Left renal pelvis (tissue), 4 donors: ENCODE measurements around the gene ADAP1. TPM values are rescaled to one million over a fixed set of nuclear protein-coding genes. Genes with fewer than 3 reads are reported as not detected.
"Not testable (repeated sequence)": the region's sequence is repeated elsewhere in the genome, so short reads cannot be mapped to it uniquely, and the experiment has no call there.

Experiments used
- DNase-seq, 4 donors: peaks; one replicate each; pipeline ENCODE4 v3.0.0-alpha.2; 2013; ENCODE audit warnings: low read depth in 4 of 4, low spot score in 3 of 4
- polyA plus RNA-seq, 4 donors: library from polyadenylated mRNA; unstranded; fragments of 120-200 nt; gene quantifications; one replicate each; pipeline ENCODE4 v1.2.1, GENCODE V29; 2013; ENCODE audit not compliant: insufficient read length in 4 of 4

ADAP1 gene, protein sequence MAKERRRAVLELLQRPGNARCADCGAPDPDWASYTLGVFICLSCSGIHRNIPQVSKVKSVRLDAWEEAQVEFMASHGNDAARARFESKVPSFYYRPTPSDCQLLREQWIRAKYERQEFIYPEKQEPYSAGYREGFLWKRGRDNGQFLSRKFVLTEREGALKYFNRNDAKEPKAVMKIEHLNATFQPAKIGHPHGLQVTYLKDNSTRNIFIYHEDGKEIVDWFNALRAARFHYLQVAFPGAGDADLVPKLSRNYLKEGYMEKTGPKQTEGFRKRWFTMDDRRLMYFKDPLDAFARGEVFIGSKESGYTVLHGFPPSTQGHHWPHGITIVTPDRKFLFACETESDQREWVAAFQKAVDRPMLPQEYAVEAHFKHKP
- polyA plus RNA-seq: 10 to 100 TPM in 3 of 4 donors, 1 to 10 TPM in 1; 3.1 to 16.2 (median 15.0) TPM

DNA sequence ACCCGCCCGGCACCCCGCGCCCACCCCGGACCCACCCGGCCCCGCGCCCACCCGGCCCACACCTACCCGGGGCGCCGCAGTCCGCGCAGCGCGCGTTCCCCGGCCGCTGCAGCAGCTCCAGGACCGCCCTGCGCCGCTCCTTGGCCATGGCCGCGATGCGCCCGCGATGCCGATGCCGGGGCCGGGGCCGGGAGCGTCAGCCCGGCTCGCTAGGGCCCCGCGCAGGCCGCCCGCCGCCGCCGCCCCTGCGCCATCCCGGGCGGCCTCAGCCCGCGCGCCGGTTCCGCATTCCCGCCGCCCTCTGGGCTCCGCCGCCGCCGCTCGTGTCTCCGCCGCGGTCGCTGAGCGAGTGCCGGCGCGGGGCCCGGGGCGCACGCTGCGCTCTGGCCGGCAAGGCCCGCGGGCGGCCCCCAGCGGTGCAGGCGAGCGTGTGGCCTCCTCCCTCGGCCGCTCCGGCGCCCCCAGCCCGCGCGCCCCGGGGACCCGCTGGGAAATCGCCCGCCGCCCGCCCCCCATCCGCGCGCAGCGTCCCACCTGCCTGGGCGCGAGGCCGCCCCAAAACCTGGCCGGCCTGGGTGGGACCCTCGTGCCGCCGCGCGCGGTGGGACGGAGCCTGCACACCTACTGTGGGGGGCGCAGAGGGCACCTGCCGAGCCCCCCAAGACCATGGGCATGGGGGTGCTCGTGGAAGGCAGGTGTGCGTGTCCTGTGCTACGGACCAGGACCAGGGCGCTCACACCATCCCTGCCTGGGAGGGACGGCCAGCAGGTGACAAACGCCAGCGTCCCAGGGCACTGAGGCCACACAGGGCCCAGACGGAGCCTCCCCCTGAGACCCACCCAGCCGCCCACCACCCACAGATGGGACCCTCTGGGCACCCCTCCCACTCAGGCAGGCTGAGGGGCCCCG, at the start of gene ADAP1:
Gene ADAP1, minus strand, starts transcription at position 351 of the 909 bp plus-strand sequence. Its CDS starts 203 bp downstream, at position 148.
- no peak for DNase-seq

DNA sequence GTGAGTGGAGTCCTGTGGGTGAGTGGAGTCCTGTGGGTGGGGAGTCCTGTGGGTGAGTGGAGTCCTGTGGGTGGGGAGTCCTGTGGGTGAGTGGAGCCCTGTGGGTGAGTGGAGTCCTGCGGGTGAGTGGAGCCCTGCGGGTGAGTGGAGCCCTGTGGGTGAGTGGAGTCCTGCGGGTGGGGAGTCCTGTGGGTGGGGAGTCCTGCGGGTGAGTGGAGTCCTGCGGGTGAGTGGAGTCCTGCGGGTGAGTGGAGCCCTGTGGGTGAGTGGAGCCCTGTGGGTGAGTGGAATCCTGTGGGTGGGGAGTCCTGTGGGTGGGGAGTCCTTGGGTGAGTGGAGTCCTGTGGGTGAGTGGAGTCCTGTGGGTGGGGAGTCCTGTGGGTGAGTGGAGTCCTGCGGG, 48.0 kb upstream of the ADAP1 start:
- not testable (repeated sequence) for DNase-seq

DNA sequence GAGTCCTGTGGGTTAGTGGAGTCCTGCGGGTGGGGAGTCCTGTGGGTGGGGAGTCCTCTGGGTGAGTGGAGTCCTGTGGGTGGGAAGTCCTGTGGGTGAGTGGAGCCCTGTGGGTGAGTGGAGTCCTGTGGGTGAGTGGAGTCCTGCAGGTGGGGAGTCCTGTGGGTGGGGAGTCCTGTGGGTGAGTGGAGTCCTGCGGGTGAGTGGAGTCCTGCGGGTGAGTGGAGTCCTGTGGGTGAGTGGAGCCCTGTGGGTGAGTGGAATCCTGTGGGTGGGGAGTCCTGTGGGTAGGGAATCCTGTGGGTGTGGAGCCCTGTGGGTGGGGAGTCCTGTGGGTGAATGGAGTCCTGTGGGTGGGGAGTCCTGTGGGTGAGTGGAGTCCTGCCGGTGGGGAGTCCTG, 47.5 kb upstream of the ADAP1 start:
- not testable (repeated sequence) for DNase-seq

DNA sequence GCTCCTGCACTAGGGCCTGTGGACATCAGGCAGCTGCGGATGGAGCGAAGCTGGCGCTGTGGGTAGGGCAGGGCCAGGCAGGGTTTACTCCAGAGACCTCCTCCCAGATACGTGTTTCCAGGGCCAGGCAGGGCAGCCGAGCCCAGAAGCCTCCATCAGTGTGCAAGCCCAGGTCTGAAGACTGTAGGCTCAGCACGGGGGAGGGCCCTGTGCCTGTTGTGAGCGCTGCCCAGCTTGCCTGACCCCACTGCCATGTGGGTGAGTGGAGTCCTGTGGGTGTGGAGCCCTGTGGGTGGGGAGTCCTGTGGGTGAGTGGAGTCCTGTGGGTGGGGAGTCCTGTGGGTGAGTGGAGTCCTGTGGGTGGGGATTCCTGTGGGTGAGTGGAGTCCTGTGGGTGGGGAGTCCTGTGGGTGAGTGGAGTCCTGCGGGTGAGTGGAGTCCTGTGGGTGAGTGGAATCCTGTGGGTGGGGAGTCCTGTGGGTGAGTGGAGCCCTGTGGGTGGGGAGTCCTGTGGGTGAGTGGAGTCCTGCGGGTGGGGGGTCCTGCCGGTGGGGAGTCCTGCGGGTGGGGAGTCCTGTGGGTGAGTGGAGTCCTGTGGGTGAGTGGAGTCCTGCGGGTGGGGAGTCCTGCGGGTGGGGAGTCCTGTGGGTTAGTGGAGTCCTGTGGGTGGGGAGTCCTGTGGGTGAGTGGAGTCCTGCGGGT, 46.7 kb upstream of the ADAP1 start:
- DNase-seq: not testable (repeated sequence)

DNA sequence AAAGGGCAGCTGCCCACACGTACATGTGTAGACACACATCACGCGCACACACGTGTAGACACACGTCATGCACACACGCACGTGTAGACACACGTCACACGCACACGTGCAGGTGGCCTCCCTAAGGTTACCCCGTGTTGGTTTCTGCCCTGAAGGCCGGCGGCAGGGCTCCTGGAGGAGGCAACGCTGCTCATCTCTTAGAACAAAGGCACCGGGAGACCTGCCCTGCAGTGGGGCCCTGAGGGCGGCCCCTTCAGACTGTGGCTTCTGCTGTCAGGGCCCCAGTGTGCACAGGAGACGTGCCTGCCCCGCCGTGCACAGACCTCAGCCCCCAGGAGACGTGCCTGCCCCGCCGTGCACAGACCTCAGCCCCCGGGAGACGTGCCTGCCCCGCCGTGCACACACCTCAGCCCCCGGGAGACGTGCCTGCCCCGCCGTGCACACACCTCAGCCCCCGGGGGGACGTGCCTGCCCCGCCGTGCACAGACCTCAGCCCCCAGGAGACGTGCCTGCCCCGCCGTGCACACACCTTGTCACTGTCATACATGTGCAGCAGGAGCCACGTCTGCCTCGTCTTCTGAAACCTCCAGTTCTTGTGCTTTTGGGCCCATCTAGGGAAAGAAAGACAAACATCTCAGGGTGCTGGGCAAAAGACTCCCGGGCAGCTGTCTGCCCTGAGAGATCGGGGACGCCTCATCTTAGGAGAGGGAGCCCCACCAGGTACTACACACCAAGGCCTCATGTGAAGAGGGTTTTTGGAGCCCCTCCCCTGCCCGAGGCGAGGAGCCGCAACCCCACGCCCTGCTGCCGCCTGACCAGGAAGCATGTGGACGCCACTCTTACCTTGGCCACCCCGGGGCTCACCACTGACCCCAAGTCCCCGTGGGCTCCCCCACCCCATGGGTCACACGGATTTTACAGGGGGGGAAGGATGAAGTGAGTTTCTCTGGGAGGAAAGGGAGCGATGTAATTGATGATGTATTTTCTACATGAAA, 45.8 kb upstream of the ADAP1 start:
- DNase-seq: no peak

DNA sequence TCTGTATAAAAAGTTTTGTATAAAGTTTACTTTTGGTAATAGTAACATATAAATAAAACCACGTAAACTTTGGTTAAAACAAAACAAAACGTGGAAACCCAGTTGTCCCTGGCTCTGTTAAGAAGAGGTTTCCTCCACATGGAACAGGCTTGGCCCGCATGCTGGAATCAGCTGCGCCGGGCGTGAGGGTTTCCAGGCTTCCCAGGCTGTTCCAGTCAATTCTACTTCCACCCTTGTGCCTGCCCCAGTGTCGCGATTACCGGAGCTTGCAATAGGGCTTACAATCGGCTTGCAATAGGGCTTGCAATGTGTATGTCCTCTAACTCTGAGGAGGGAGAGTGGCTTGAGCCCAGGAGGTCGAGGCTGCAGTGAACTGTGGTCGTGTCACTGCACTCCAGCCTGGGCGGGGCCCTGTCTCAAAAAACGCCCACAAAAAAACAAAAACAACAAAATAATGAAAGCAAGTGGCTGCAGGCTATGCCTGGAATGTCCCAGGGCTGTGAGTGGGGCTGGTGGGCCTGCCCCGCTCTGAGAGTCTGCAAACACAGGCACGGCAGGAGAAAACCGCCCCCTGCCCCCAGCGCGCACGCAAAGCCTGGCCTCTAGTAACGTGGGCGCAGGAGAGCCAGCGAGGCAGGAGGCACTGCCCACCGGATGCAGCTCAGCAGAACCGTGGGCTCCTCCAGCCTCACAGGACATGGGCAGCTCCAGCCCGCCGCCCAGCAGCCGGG, 44.8 kb upstream of the ADAP1 start:
- DNase-seq: no peak

DNA sequence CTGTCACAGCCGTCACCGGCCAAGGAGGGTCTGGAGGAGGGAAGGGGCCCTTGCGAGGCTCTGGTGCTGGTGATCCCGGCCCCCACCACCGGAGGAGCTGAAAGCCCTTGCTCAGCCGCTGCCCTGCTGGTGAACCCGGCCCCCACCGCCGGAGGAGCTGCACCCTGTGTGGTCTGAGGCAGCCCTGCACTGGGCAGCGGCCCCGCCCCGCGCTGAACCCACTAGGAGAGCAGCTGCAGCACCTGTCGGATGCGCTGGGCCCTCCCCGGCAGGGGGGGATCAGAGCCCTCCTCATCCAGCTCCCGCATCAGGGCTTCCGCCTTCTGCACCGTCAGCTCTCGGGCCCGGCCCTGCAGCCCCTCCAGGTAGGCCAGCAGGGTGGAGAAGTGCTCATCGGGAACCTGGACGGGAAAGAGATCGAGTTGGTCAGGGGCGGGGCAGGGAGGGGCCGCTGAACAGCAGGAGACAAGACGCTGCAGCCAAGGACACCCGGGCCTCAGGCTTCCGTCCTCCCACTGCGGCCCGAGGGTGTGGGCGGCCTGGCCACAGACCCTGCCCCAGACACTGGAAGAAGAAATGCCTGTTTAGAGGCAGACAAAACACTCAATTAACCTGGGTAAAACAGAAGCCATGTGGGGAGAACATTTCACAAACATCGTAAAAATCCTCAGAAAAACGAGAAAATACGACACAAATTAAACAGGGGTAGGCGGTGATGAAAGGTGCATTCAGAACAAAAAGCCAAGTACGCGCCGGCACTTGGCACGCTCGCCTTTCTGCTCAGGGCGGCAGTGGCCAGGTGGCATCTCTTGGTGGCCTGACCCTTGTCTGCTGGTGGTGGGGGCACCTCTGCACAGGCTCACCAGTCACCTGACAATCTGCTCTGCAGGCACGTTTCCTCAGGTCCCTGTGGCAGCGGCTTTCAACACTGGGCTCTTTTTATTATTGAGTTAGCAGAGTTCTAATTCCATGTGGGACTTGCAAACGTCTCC, 43.2 kb upstream of the ADAP1 start:
- DNase-seq: no peak

DNA sequence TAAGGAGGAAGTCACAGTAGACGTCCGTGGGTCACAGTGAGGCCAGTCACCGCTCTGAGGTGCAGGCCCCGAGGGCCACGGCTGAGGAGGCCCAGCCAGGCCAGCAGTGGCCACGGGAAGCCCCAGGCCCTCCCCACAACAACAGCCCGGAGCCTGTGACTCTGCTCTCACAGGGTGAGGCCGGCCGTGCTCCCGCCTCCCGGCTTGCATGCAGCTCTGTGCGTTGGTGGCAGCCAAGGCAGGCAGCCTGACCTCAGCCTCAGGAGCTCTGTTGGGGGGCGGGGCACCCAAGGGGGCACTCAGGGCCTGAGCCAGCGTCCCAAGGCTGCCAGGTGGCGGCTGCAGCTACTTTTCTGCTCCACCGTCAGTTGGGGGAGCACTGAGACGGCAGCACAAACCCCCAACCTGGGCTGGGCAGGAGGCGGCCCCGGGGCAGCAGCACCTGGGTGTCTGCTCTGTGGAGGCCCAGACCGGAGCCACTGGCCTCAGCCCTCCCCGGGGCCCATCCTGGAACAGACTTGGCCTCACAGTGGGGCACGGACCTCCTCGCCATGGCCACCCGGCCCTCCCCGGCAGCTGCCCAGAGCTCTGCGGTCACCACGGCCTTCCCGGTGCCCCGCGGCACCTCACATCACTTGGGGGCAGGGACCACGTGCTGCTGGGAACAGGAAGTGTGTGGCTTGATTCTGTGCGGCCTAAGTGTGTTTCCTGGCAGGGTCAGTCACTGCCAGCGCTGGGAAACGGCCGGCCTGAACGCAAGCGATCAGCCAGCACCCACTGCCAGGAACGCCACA, 41.8 kb upstream of the ADAP1 start:
- no peak for DNase-seq

DNA sequence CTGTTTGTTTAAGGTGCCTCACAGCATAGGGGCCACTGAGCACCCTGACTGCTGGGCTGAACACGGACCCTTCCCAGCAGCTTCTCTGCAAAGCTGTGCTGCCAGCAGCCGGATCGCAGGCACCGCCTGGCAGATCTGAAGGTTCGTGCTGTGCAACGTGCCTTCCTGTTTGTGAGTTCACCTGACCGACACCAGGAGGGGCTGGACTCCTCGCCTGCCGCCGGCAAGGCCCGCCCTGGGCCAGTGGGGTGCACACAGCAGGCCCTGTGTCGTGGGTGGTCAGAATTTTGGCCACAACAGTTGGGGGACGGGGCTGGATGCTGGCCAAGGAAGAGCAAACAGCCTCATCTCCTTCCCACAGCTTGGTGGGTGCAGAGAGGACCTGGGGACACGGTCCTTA, 41.1 kb upstream of the ADAP1 start:
- no peak for DNase-seq

DNA sequence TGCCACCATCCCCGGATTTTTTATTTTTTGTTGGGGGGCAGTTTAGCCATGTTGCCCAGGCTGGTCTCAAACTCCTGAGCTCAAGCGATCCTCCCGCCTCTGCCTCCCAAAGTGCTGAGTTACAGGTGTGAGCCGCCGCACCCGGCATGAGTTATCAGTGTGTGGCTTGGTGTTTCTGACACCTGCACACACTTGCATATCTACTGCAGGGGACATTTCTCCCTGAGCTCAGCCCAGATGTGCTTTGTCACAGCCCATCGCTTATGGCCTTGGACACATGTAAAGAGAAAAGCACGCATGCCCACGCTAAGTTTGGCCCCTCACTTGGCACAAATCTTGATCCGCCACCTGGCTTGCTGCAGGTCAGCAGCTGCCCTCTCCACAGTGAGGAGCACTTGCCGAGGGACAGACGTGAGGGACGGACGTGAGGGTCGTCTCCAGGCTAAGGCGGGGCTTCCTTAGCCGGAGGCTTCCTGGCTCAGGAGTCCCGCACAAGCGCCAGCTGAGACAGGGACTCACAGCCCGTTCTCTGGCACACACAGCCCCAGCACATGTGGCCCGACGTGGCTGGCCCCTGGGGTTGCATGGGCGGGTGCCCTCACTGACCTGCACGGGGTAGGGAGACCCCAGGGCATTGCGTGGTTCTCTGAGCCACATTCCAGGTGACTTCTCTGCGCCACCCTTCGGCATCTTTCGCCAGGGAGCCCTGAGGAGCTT, 40.3 kb upstream of the ADAP1 start:
- no peak for DNase-seq

DNA sequence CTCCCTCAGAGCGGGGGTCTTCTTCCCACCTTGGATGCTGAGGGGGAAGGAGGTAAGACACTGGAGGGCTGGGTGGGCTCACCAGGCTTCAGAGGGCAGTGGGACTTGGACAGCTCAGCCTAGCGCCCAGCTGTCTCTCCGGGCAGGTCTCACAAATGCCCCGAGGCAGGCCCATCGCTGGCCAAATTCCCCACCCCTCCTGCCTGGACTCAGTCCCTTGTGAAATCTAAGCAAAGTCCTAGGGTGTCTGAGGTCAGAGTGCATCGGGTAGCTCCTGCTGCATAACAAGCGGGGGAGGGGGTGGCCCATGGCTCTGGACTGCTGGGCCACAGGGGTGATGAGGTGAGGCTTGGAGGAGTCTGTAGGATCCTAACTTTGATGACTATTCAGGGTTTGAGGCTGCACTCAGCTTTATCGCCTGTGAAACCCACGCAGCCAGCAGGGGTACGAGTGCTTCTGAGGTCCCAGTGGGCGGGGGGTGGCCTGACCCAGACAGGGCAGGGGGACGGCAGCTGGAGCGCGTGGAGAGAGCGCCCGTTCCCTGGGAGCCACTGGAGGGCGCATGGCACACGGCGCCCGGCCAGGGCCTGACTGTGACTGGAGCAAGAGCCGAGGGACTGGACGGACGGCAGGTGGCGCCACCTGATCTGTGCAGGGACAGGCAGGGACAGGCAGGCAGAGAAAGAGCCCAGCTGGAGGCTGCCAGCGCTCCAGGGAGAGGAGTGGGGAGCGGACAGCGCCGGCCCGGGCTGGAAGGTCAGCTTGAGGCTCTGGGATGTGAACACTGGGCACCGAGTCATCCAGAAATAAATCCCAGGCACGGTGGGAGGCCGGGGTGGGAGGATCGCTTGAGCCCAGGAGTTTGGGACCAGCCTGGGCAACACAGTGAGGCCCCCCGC, 38.5 kb upstream of the ADAP1 start:
- peak; percentile 82 to 95 (median 90) for DNase-seq

DNA sequence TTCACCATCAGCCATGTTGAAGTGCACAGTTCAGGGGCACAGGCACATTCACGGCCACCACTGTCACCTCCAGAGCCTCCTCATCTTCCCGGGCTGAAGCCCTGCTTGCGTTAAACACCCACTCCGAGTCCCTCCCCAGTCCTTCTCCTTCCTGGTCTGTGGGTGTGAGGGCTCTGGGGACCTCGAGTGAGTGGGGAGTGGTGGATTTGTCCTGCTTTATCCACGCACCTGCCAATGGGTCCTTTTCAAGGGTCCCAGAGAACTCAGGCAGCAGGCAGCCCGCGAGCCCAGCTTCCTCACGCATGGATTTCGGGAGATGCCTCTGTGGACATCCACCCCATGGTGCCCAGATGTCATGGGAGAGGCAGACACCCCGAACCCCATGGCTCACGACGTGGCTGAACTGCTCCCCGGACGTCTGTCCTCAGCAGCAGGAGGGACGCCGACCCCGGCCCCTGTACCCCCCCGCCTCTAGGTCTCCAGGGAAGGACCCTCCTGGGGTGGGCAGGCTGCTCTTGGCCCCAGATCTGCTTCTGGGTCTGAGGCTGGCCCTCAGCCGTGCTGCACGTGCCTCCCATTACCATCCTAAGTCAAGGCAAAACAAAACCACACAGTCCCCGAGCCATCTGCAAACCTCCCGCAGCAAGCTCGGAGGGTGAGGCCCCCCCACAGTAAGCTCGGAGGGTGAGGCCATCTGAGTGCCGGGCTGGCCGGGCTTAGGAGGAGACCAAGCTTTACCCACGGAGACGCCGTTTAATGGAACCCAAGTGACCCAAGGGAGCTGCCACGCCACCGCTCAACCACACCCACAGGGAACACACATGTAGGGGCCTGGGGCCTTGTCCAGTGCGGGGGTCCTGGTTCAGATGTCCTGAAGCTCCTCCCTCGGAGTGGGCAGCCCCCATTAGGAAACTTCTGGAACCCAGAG, 37.5 kb upstream of the ADAP1 start:
- no peak for DNase-seq

DNA sequence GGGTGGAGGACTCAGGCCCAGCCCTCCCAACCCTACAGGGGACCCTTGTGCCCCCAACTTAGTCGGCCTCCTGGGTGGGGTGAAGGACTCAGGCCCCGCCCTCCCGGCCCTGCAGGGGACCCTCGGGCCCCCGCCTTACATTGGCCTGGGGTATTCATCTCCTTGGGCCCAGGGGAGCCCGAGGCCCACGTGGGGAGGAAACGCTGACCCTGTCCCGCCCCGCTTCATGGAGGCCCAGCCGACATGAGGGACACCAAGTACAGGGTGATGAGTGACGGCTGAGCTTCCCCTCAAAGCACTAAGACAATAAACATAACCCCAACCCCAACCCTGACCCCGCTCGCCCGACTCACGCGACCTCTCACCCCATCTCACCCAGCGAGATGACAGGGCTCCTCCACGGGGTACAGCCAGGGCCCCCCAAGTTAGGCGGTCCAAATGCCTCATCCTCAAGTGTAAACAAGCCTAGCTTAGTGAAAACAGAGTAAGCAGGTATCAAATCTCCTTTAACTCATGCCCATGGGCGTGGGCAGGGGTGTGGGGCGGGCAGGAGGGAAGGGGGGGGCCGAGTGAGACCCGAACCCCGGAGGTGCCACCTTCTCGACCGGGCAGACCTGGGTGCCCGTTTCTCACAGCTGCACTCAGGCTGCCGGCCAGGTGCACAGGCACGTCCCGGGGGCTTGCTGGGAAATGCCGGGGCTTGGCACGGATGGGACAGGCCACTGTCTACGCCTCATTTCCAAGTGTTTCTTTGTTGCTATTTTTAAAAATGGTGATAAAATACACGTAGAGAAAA, 36.7 kb upstream of the ADAP1 start:
- no peak for DNase-seq
